HepG2 (cell line): ENCODE measurements around the gene ONECUT3. TPM values are rescaled to one million over a fixed set of nuclear protein-coding genes. Genes with fewer than 3 reads are reported as not detected.

Source experiments
- ATAC-seq: fragments of 200-7000 bp; cut with Tn5 transposase; 3 replicates; pipeline ENCODE4 v1.9.1; 2020; ENCODE audit warnings: mild to moderate bottlenecking, moderate library complexity
- BruUV-seq: library from RNA; stranded (reverse); fragments of 400-500 nt; replicated peaks from 2 replicates; lab custom pipeline; 2021; lab: Mats Ljungman, UMichigan
- CTCF ChIA-PET: fragments of 300-600 bp; formaldehyde crosslinking; extraction: SDS; loops from one replicate; lab custom pipeline; 2021; ENCODE audit warnings: low total read pairs, inconsistent platforms, low intra/inter-chr PET ratio; lab: Yijun Ruan, JAX
- POLR2A ChIA-PET: fragments of 350-600 bp; sonication (Branson Sonifier 250); formaldehyde crosslinking; loops from one replicate; lab custom pipeline; 2020; ENCODE audit warnings: antibody characterized with exemption, inconsistent platforms; lab: Yijun Ruan, JAX
- DNase-seq: peaks from one replicate; pipeline ENCODE4 v3.0.0-alpha.2; 2015; ENCODE audit warnings: low spot score
- FAIRE-seq: peaks from 3 replicates; lab custom pipeline; 2011; peaks lifted over from hg19 to GRCh38; lab: Jason Lieb, UNC
- H2AFZ ChIP-seq: one replicate; pipeline ENCODE4 v1.6.1; 2011; ENCODE audit warnings: low read length, inconsistent platforms
- H3K27ac ChIP-seq: fragments of 300-600 bp; 3 replicates; pipeline ENCODE4 v1.8.0; 2011; ENCODE audit warnings: mixed run types, mild to moderate bottlenecking, mixed read lengths, low read length, inconsistent platforms; ENCODE audit not compliant: insufficient read depth; ENCODE audit errors: extremely low read length
- H3K27me3 ChIP-seq, 2 experiments: fragments of 200-600 bp in 1 of 2; 2 replicates in 1 of 2; 3 replicates in 1 of 2; pipeline versions ENCODE4 v1.6.0 to v1.8.0; 2011; ENCODE audit warnings: low read length in 2 of 2, mild to moderate bottlenecking in 2 of 2, moderate library complexity in 2 of 2, inconsistent platforms in 1 of 2; ENCODE audit not compliant: insufficient read depth in 2 of 2, control insufficient read depth in 1 of 2
- H3K36me3 ChIP-seq, 2 experiments: fragments of 200-600 bp in 1 of 2; replicated peaks in 1 of 2; 2 replicates in 1 of 2; 3 replicates in 1 of 2; pipeline versions ENCODE4 v1.5.1 to v1.8.0; 2011; ENCODE audit warnings: low read length in 2 of 2, inconsistent platforms in 1 of 2; ENCODE audit not compliant: insufficient read depth in 2 of 2, control insufficient read depth in 1 of 2
- H3K4me1 ChIP-seq: 2 replicates; pipeline ENCODE4 v1.5.1; 2012; ENCODE audit warnings: low read length, inconsistent platforms; ENCODE audit not compliant: insufficient read depth
- H3K4me2 ChIP-seq: 2 replicates; pipeline ENCODE4 v1.6.0; 2011; ENCODE audit warnings: low read depth, low read length, inconsistent platforms
- H3K4me3 ChIP-seq, 3 experiments: fragments of 200-600 bp in 1 of 3; sonication (generic), shearing (Covaris generic) in 1 of 3; replicated peaks in 1 of 3; 2 replicates each; pipeline ENCODE4 v1.5.1; 2011 to 2016; ENCODE audit warnings: low read length in 3 of 3, inconsistent platforms in 2 of 3, low read depth in 2 of 3, mild to moderate bottlenecking in 2 of 3, control low read depth in 1 of 3, mixed read lengths in 1 of 3; ENCODE audit not compliant: insufficient read depth in 1 of 3
- H3K79me2 ChIP-seq: one replicate; pipeline ENCODE4 v1.6.1; 2011; ENCODE audit warnings: low read length, inconsistent platforms; ENCODE audit not compliant: insufficient read depth
- H3K9ac ChIP-seq: 2 replicates; pipeline ENCODE4 v1.6.0; 2011; ENCODE audit warnings: mild to moderate bottlenecking, low read depth, low read length, inconsistent platforms; ENCODE audit not compliant: insufficient read depth
- H3K9me3 ChIP-seq: 2 replicates; pipeline ENCODE4 v1.5.1; 2012; ENCODE audit warnings: mild to moderate bottlenecking, low read length
- H4K20me1 ChIP-seq: 2 replicates; pipeline ENCODE4 v1.6.0; 2011; ENCODE audit warnings: inconsistent platforms, mild to moderate bottlenecking, low read length, moderate library complexity; ENCODE audit not compliant: insufficient read depth
- ATRX ChIP-seq: sonication (generic); formaldehyde crosslinking; IDR thresholded peaks from 2 replicates; pipeline ENCODE4 v1.4.0; 2020; ENCODE audit warnings: missing genetic modification reagents, borderline replicate concordance
- ELF3 ChIP-seq: IDR thresholded peaks from 2 replicates; pipeline ENCODE4 v1.6.1; 2016; ENCODE audit warnings: missing genetic modification reagents, missing compliant biosample characterization
- FLYWCH1 ChIP-seq: sonication (generic); formaldehyde crosslinking; IDR thresholded peaks from 2 replicates; pipeline ENCODE4 v1.8.1; 2023; ENCODE audit warnings: mild to moderate bottlenecking, missing genetic modification reagents
- HDAC2 ChIP-seq: sonication (generic); formaldehyde crosslinking; IDR thresholded peaks from 2 replicates; pipeline ENCODE4 v1.4.0; 2020; ENCODE audit warnings: missing genetic modification reagents
- MAX ChIP-seq: IDR thresholded peaks from 2 replicates; pipeline ENCODE4 v1.6.1; 2012; ENCODE audit warnings: inconsistent platforms
- MED8 ChIP-seq: sonication (generic); formaldehyde crosslinking; IDR thresholded peaks from 2 replicates; pipeline ENCODE4 v1.8.1; 2023; ENCODE audit warnings: mild to moderate bottlenecking, missing genetic modification reagents; ENCODE audit not compliant: insufficient replicate concordance
- MLXIP ChIP-seq: sonication (generic); formaldehyde crosslinking; IDR thresholded peaks from 2 replicates; pipeline ENCODE4 v1.9.0; 2021; ENCODE audit warnings: missing genetic modification reagents, borderline replicate concordance
- SIN3B ChIP-seq: fragments of 150-350 bp; IDR thresholded peaks from 2 replicates; pipeline ENCODE4 v1.6.1; 2014; ENCODE audit warnings: low read length
- SIX4 ChIP-seq: sonication (generic); formaldehyde crosslinking; IDR thresholded peaks from 2 replicates; pipeline ENCODE4 v1.4.0; 2020; ENCODE audit warnings: missing genetic modification reagents
- SOX13 ChIP-seq, 3 experiments: fragments of 450-650 bp in 1 of 3; sonication (generic) in 1 of 3; formaldehyde crosslinking in 1 of 3; IDR thresholded peaks in 2 of 3; conservative IDR thresholded peaks in 1 of 3; 2 replicates each; pipeline versions ENCODE4 v1.5.0 to v1.6.1; 2016 to 2020; ENCODE audit warnings: antibody characterized with exemption in 1 of 3, mild to moderate bottlenecking in 1 of 3, missing compliant biosample characterization in 1 of 3, missing genetic modification reagents in 1 of 3, moderate library complexity in 1 of 3
- SP5 ChIP-seq: IDR thresholded peaks from 2 replicates; pipeline ENCODE4 v1.6.1; 2016; ENCODE audit warnings: low read depth, borderline replicate concordance
- ZBTB37 ChIP-seq: sonication (generic); formaldehyde crosslinking; IDR thresholded peaks from 2 replicates; pipeline ENCODE4 v1.4.0; 2020; ENCODE audit warnings: mild to moderate bottlenecking, missing genetic modification reagents
- ZNF362 ChIP-seq: sonication (generic); formaldehyde crosslinking; IDR thresholded peaks from 2 replicates; pipeline ENCODE4 v1.4.0; 2020; ENCODE audit warnings: missing genetic modification reagents, mild to moderate bottlenecking, borderline replicate concordance
- ZNF737 ChIP-seq: sonication (generic); formaldehyde crosslinking; IDR thresholded peaks from 2 replicates; pipeline ENCODE4 v1.5.0; 2020; ENCODE audit warnings: missing genetic modification reagents, mild to moderate bottlenecking, borderline replicate concordance
- WGBS: methylation state at CpG from one replicate; pipeline ENCODE4 v1.1.6; 2017; ENCODE audit warnings: low lambda C conversion rate; 5-methylcytosine and 5-hydroxymethylcytosine counted together
- in situ Hi-C: cut with HindIII; loops from 2 replicates; pipeline ENCODE4 v1.10.0; 2017; ENCODE audit warnings: low pct_unique_long_range_greater_than_20kb; ENCODE audit not compliant: extremely low pct_ligation_motif_present
- intact Hi-C: fragments of 100-400 bp; cut with micrococcal nuclease; formaldehyde crosslinking; loops from one replicate; pipeline ENCODE4 v1.10.0; 2022; ENCODE audit not compliant: unreplicated experiment
- polyA plus RNA-seq, 8 experiments: library from polyadenylated mRNA; depleted of rRNA in 3 of 8; stranded (reverse) in 7 of 8; unstranded in 1 of 8; fragments of >200 nt; fragmentation: Illumina TruSeq in 4 of 8; extraction: Trizol in 4 of 8; gene quantifications; 2 replicates each; pipeline versions ENCODE4 v1.2.1 to v1.2.3, GENCODE V29; 2011 to 2016; ENCODE audit warnings: low read depth in 4 of 8, missing spikeins in 1 of 8, mixed read lengths in 1 of 8; ENCODE audit not compliant: insufficient read depth in 1 of 8
- total RNA-seq, 5 experiments: library from RNA; depleted of rRNA; stranded (reverse); fragments of >200 nt; fragmentation: Illumina TruSeq; extraction: Trizol; gene quantifications; 2 replicates each; pipeline ENCODE4 v1.2.3, GENCODE V29; 2016; ENCODE audit warnings: low read depth in 1 of 5
- TF ChIP-seq, protein P1 (sequence below): IDR thresholded peaks from 2 replicates; pipeline ENCODE4 v1.6.1; 2016; ENCODE audit warnings: missing genetic modification reagents, missing compliant biosample characterization
- TF ChIP-seq, protein P2 (sequence below): sonication (generic); formaldehyde crosslinking; IDR thresholded peaks from 2 replicates; pipeline ENCODE4 v1.4.0; 2020; ENCODE audit warnings: missing genetic modification reagents, borderline replicate concordance

ONECUT3 gene
- total and polyA plus RNA-seq, 2 of the 13 experiments (the other 11 are each of a cell fraction or from before 2014, with no cell fraction given): under 0.01 TPM; not detected in 1

GRCh38 chr19:1766800-1767352, 13.6 kb downstream of the ONECUT3 start:
- POLR2A ChIA-PET: no interaction called here
- in situ Hi-C loops (loop anchor here (5.0 kb wide), 1 partner anchor 95 kb away; no protein-coding TSS in a partner anchor), intact Hi-C loops (loop anchor here (10.0 kb wide), 1 partner anchor 222 kb away; no protein-coding TSS in a partner anchor)
- H3K4me2 ChIP-seq: no peak overlapping the region
- H3K4me1 ChIP-seq: no peaks in the 10 kb centered on the region
- DNase-seq (no peak), FAIRE-seq (no peak), ATAC-seq (no peak)
- BruUV-seq: no TSS peak
- WGBS: 16% methylated on average over 7 of the region's 10 CpGs
- H3K27ac ChIP-seq: no peak overlapping the region
- peaks cover 12 to 66% of the 10 kb centered on the region in 2 experiments for H3K27me3 ChIP-seq
- no peak overlapping the region for H3K4me3 ChIP-seq
- peaks cover 3% of the 10 kb centered on the region for H4K20me1 ChIP-seq
- H2AFZ ChIP-seq: no peak overlapping the region
- CTCF ChIA-PET: interaction anchor here (0.9 to 3.6 kb wide), 4 partner anchors 46 to 161 kb away, joined by 3 to 38 read pairs (median 4); partner anchors contain the start of gene UQCR11
- no peaks in the 10 kb centered on the region for H3K79me2 ChIP-seq
- H3K36me3 ChIP-seq: no peaks in the 10 kb centered on the region
- H3K9me3 ChIP-seq: peaks cover 10% of the 10 kb centered on the region
- no peak overlapping the region for H3K9ac ChIP-seq
- TF ChIP-seq SIX4 (CRISPR knock-in tag) (no peak), ZBTB37 (no peak), ZNF362 (no peak), ZNF737 (CRISPR knock-in tag) (no peak), FLYWCH1 (CRISPR knock-in tag) (no peak), MAX (no peak), ELF3 (no peak), MED8 (CRISPR knock-in tag) (no peak), ATRX (CRISPR knock-in tag) (no peak), SIN3B (no peak), SP5 (no peak), MLXIP (no peak), SOX13 (IDR thresholded peaks at IDR 0.05) (no peak), SOX13 (CRISPR knock-in tag; conservative IDR thresholded peaks at IDR 0.05 in 1 of 2, IDR thresholded peaks at IDR 0.05 in 1 of 2) (no peak), HDAC2 (CRISPR knock-in tag) (no peak)
- TF ChIP-seq, protein P1, sequence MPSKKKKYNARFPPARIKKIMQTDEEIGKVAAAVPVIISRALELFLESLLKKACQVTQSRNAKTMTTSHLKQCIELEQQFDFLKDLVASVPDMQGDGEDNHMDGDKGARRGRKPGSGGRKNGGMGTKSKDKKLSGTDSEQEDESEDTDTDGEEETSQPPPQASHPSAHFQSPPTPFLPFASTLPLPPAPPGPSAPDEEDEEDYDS (CRISPR knock-in tag): no peak
- TF ChIP-seq, protein P2, sequence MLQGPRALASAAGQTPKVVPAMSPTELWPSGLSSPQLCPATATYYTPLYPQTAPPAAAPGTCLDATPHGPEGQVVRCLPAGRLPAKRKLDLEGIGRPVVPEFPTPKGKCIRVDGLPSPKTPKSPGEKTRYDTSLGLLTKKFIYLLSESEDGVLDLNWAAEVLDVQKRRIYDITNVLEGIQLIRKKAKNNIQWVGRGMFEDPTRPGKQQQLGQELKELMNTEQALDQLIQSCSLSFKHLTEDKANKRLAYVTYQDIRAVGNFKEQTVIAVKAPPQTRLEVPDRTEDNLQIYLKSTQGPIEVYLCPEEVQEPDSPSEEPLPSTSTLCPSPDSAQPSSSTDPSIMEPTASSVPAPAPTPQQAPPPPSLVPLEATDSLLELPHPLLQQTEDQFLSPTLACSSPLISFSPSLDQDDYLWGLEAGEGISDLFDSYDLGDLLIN (CRISPR knock-in tag): no peak
